HEK293 (cell line): ENCODE results near the gene SNRNP70.
A peak's percentile ranks its signal among the peaks of the same experiment; 100 is the strongest.

Experiments used
- CTCF ChIA-PET: fragments of 350-600 bp; formaldehyde crosslinking; extraction: SDS; loops from one replicate; lab custom pipeline; 2021; ENCODE audit warnings: antibody characterized with exemption; lab: Yijun Ruan, JAX
- POLR2A ChIA-PET: fragments of 300-600 bp; formaldehyde crosslinking; extraction: SDS; loops from one replicate; lab custom pipeline; 2020; ENCODE audit warnings: antibody characterized with exemption, inconsistent platforms; lab: Yijun Ruan, JAX
- H3K27ac ChIP-seq: fragments of 200-500 bp; sonication (Bioruptor generic); 2 replicates; pipeline ENCODE4 v1.5.1; 2014; ENCODE audit warnings: low read depth, low read length, control low read depth, inconsistent platforms; ENCODE audit errors: extremely low read depth
- H3K36me3 ChIP-seq, 2 experiments: fragments of 200-500 bp in 1 of 2; sonication (Bioruptor generic) in 1 of 2; 1 replicate in 1 of 2; 2 replicates in 1 of 2; pipeline ENCODE4 v1.5.1; 2014 to 2017; ENCODE audit warnings: inconsistent platforms in 2 of 2, low read length in 2 of 2; ENCODE audit not compliant: control insufficient read depth in 2 of 2, insufficient read depth in 1 of 2
- H3K4me1 ChIP-seq: fragments of 200-500 bp; sonication (Bioruptor generic); 2 replicates; pipeline ENCODE4 v1.5.1; 2014; ENCODE audit warnings: mild to moderate bottlenecking, low read length, inconsistent platforms; ENCODE audit not compliant: control insufficient read depth, insufficient read depth
- H3K4me3 ChIP-seq: 2 replicates; pipeline ENCODE4 v1.5.1; 2011; ENCODE audit warnings: low read depth, mild to moderate bottlenecking, control low read depth, low read length, moderate library complexity
- H3K9me3 ChIP-seq: fragments of 200-500 bp; sonication (Bioruptor generic); 2 replicates; pipeline ENCODE4 v1.5.1; 2014; ENCODE audit warnings: low read depth, low read length, inconsistent platforms; ENCODE audit not compliant: control insufficient read depth, insufficient read depth
- EGR2 ChIP-seq: fragments of 450-650 bp; formaldehyde crosslinking; IDR thresholded peaks from 2 replicates; pipeline ENCODE4 v1.5.1; 2016; ENCODE audit warnings: low read depth, missing biosample characterization, missing genetic modification characterization
- MYNN ChIP-seq: fragments of 450-650 bp; formaldehyde crosslinking; IDR thresholded peaks from 2 replicates; pipeline ENCODE4 v1.5.1; 2016; ENCODE audit warnings: missing biosample characterization, missing genetic modification characterization, borderline replicate concordance
- RBAK ChIP-seq: fragments of 450-650 bp; formaldehyde crosslinking; IDR thresholded peaks from 2 replicates; pipeline ENCODE4 v1.5.1; 2016; ENCODE audit warnings: missing biosample characterization, missing genetic modification characterization
- REPIN1 ChIP-seq: fragments of 450-650 bp; formaldehyde crosslinking; IDR thresholded peaks from 2 replicates; pipeline ENCODE4 v1.5.1; 2017; ENCODE audit warnings: missing biosample characterization, missing genetic modification characterization, low read depth
- ZFHX2 ChIP-seq: fragments of 450-650 bp; formaldehyde crosslinking; conservative IDR thresholded peaks from 2 replicates; pipeline ENCODE4 v1.5.1; 2016; ENCODE audit warnings: missing biosample characterization, missing genetic modification characterization
- ZFP3 ChIP-seq: fragments of 450-650 bp; formaldehyde crosslinking; IDR thresholded peaks from 2 replicates; pipeline ENCODE4 v1.5.1; 2016; ENCODE audit warnings: low read depth, missing biosample characterization, missing genetic modification characterization
- ZNF112 ChIP-seq: fragments of 450-650 bp; formaldehyde crosslinking; IDR thresholded peaks from 2 replicates; pipeline ENCODE4 v1.5.0; 2017; ENCODE audit warnings: missing biosample characterization, missing genetic modification characterization
- ZNF132 ChIP-seq: fragments of 450-650 bp; formaldehyde crosslinking; IDR thresholded peaks from 2 replicates; pipeline ENCODE4 v1.5.1; 2017; ENCODE audit warnings: missing biosample characterization, missing genetic modification characterization, borderline replicate concordance
- ZNF248 ChIP-seq: fragments of 450-650 bp; formaldehyde crosslinking; IDR thresholded peaks from 2 replicates; pipeline ENCODE4 v1.5.1; 2017; ENCODE audit warnings: missing biosample characterization, missing genetic modification characterization
- ZNF366 ChIP-seq: fragments of 450-650 bp; formaldehyde crosslinking; conservative IDR thresholded peaks from 2 replicates; pipeline ENCODE4 v1.5.1; 2016; ENCODE audit warnings: missing biosample characterization, missing genetic modification characterization
- ZNF510 ChIP-seq: fragments of 450-650 bp; formaldehyde crosslinking; IDR thresholded peaks from 2 replicates; pipeline ENCODE4 v1.5.1; 2018; ENCODE audit warnings: mild to moderate bottlenecking, missing genetic modification characterization, missing biosample characterization; ENCODE audit not compliant: insufficient replicate concordance
- ZNF629 ChIP-seq: fragments of 450-650 bp; formaldehyde crosslinking; IDR thresholded peaks from 2 replicates; pipeline ENCODE4 v1.5.1; 2017; ENCODE audit warnings: missing biosample characterization, missing genetic modification characterization
- ZNF747 ChIP-seq: fragments of 450-650 bp; formaldehyde crosslinking; IDR thresholded peaks from 2 replicates; pipeline ENCODE4 v1.5.1; 2016; ENCODE audit warnings: missing biosample characterization, missing genetic modification characterization
- ZSCAN16 ChIP-seq: fragments of 450-650 bp; formaldehyde crosslinking; IDR thresholded peaks from 2 replicates; pipeline ENCODE4 v1.5.1; 2016; ENCODE audit warnings: missing biosample characterization, missing genetic modification characterization
- ZSCAN23 ChIP-seq: fragments of 450-650 bp; formaldehyde crosslinking; IDR thresholded peaks from 2 replicates; pipeline ENCODE4 v1.5.1; 2016; ENCODE audit warnings: missing biosample characterization, missing genetic modification characterization
- TF ChIP-seq, protein P1 (sequence below): fragments of 450-650 bp; formaldehyde crosslinking; IDR thresholded peaks from 2 replicates; pipeline ENCODE4 v1.5.1; 2016; ENCODE audit warnings: missing biosample characterization, missing genetic modification characterization, borderline replicate concordance
- TF ChIP-seq, protein P2 (sequence below): fragments of 450-650 bp; formaldehyde crosslinking; IDR thresholded peaks from 2 replicates; pipeline ENCODE4 v1.5.1; 2017; ENCODE audit warnings: missing biosample characterization, missing genetic modification characterization
- TF ChIP-seq, protein P3 (sequence below): fragments of 450-650 bp; formaldehyde crosslinking; IDR thresholded peaks from 2 replicates; pipeline ENCODE4 v1.5.1; 2017; ENCODE audit warnings: missing biosample characterization, missing genetic modification characterization
- TF ChIP-seq, protein P4 (sequence below): fragments of 450-650 bp; formaldehyde crosslinking; IDR thresholded peaks from 2 replicates; pipeline ENCODE4 v1.5.1; 2017; ENCODE audit warnings: missing biosample characterization, missing genetic modification characterization
- TF ChIP-seq, protein P5 (sequence below): fragments of 450-650 bp; IDR thresholded peaks from 2 replicates; pipeline ENCODE4 v1.5.1; 2018; ENCODE audit warnings: missing biosample characterization, missing genetic modification characterization

Gene SNRNP70

DNA sequence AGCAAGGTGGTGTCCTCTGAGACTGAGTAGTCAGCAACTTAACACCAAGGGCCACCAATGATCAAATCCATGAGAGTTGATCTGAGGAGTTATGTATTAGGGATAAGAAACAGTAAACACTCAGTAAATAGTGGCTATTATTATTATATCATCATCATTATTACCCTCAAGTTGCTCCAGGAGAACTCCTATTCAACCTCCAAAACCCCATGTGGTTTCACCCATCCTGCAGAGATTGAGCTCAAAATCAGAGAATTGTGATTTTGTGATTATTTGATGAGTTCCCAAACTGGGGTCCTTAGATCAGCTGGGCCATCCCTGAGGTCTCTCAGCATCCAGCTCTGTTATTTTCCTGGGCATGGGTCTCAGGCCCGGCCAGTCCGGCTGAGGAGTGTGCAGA, 24.3 kb upstream of the SNRNP70 start:
- no peak overlapping the region for H3K27ac ChIP-seq
- POLR2A ChIA-PET: no interaction called here

DNA sequence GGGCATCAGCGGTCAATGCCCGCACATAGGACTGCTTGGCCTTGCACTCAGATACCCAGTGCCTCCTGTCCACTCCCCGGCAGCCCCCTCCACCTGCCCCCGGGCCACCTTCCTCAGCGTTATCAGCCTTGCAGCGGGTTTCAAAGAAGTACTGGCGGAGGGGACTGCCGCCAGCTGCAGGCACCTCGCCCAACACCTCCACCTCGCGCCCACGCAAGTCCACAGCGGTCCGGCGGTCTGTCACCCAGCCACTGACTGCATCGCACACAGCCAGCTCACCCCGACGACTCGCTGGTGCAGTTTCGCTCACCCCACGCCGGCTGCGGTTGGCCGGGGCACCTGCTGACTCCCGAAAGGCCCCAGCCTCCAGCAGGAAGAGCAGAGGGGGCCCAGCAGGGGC, 23.8 kb upstream of the SNRNP70 start:
- no peaks in the 10 kb centered on the region for H3K36me3 ChIP-seq
- H3K4me3 ChIP-seq: no peak overlapping the region
- TF ChIP-seq REPIN1 (no peak), ZFHX2 (tag by site-specific recombination) (peak; percentile 58), ZNF510 (tag by site-specific recombination) (no peak), ZSCAN16 (tag by site-specific recombination) (no peak), ZNF747 (tag by site-specific recombination) (no peak), ZNF248 (tag by site-specific recombination) (no peak), ZNF112 (no peak), ZNF629 (tag by site-specific recombination) (no peak), ZNF366 (tag by site-specific recombination) (no peak), RBAK (tag by site-specific recombination) (no peak), ZNF132 (tag by site-specific recombination) (no peak), ZSCAN23 (tag by site-specific recombination) (no peak), EGR2 (tag by site-specific recombination) (peak; percentile 66), MYNN (tag by site-specific recombination) (no peak)
- TF ChIP-seq, protein P1, sequence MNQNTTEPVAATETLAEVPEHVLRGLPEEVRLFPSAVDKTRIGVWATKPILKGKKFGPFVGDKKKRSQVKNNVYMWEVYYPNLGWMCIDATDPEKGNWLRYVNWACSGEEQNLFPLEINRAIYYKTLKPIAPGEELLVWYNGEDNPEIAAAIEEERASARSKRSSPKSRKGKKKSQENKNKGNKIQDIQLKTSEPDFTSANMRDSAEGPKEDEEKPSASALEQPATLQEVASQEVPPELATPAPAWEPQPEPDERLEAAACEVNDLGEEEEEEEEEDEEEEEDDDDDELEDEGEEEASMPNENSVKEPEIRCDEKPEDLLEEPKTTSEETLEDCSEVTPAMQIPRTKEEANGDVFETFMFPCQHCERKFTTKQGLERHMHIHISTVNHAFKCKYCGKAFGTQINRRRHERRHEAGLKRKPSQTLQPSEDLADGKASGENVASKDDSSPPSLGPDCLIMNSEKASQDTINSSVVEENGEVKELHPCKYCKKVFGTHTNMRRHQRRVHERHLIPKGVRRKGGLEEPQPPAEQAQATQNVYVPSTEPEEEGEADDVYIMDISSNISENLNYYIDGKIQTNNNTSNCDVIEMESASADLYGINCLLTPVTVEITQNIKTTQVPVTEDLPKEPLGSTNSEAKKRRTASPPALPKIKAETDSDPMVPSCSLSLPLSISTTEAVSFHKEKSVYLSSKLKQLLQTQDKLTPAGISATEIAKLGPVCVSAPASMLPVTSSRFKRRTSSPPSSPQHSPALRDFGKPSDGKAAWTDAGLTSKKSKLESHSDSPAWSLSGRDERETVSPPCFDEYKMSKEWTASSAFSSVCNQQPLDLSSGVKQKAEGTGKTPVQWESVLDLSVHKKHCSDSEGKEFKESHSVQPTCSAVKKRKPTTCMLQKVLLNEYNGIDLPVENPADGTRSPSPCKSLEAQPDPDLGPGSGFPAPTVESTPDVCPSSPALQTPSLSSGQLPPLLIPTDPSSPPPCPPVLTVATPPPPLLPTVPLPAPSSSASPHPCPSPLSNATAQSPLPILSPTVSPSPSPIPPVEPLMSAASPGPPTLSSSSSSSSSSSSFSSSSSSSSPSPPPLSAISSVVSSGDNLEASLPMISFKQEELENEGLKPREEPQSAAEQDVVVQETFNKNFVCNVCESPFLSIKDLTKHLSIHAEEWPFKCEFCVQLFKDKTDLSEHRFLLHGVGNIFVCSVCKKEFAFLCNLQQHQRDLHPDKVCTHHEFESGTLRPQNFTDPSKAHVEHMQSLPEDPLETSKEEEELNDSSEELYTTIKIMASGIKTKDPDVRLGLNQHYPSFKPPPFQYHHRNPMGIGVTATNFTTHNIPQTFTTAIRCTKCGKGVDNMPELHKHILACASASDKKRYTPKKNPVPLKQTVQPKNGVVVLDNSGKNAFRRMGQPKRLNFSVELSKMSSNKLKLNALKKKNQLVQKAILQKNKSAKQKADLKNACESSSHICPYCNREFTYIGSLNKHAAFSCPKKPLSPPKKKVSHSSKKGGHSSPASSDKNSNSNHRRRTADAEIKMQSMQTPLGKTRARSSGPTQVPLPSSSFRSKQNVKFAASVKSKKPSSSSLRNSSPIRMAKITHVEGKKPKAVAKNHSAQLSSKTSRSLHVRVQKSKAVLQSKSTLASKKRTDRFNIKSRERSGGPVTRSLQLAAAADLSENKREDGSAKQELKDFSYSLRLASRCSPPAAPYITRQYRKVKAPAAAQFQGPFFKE (tag by site-specific recombination): no peak
- TF ChIP-seq, protein P2, sequence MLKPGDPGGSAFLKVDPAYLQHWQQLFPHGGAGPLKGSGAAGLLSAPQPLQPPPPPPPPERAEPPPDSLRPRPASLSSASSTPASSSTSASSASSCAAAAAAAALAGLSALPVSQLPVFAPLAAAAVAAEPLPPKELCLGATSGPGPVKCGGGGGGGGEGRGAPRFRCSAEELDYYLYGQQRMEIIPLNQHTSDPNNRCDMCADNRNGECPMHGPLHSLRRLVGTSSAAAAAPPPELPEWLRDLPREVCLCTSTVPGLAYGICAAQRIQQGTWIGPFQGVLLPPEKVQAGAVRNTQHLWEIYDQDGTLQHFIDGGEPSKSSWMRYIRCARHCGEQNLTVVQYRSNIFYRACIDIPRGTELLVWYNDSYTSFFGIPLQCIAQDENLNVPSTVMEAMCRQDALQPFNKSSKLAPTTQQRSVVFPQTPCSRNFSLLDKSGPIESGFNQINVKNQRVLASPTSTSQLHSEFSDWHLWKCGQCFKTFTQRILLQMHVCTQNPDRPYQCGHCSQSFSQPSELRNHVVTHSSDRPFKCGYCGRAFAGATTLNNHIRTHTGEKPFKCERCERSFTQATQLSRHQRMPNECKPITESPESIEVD (tag by site-specific recombination): no peak
- TF ChIP-seq, protein P3, sequence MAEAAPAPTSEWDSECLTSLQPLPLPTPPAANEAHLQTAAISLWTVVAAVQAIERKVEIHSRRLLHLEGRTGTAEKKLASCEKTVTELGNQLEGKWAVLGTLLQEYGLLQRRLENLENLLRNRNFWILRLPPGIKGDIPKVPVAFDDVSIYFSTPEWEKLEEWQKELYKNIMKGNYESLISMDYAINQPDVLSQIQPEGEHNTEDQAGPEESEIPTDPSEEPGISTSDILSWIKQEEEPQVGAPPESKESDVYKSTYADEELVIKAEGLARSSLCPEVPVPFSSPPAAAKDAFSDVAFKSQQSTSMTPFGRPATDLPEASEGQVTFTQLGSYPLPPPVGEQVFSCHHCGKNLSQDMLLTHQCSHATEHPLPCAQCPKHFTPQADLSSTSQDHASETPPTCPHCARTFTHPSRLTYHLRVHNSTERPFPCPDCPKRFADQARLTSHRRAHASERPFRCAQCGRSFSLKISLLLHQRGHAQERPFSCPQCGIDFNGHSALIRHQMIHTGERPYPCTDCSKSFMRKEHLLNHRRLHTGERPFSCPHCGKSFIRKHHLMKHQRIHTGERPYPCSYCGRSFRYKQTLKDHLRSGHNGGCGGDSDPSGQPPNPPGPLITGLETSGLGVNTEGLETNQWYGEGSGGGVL: no peak
- TF ChIP-seq, protein P4, sequence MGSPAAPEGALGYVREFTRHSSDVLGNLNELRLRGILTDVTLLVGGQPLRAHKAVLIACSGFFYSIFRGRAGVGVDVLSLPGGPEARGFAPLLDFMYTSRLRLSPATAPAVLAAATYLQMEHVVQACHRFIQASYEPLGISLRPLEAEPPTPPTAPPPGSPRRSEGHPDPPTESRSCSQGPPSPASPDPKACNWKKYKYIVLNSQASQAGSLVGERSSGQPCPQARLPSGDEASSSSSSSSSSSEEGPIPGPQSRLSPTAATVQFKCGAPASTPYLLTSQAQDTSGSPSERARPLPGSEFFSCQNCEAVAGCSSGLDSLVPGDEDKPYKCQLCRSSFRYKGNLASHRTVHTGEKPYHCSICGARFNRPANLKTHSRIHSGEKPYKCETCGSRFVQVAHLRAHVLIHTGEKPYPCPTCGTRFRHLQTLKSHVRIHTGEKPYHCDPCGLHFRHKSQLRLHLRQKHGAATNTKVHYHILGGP (tag by site-specific recombination): no peak
- CTCF ChIA-PET: interaction anchor here (0.9 to 3.3 kb wide), 6 partner anchors 9 to 64 kb away, joined by 3 to 18 read pairs (median 8); partner anchors contain the start of gene KCNA7
- no peaks in the 10 kb centered on the region for H3K9me3 ChIP-seq
- peaks cover 2% of the 10 kb centered on the region; the same call in 1 of the 2 replicates for H3K4me1 ChIP-seq
- POLR2A ChIA-PET: no interaction called here
- no peak overlapping the region for H3K27ac ChIP-seq

More for the DNA sequence above, 24.3 kb upstream of the SNRNP70 start:
- CTCF ChIA-PET: interaction anchor here (0.9 to 3.3 kb wide), 7 partner anchors 10 to 138 kb away, joined by 3 to 18 read pairs (median 6); partner anchors contain the start of gene KCNA7
- TF ChIP-seq REPIN1 (no peak), ZFP3 (peak; percentile 91)
- TF ChIP-seq, protein P5, sequence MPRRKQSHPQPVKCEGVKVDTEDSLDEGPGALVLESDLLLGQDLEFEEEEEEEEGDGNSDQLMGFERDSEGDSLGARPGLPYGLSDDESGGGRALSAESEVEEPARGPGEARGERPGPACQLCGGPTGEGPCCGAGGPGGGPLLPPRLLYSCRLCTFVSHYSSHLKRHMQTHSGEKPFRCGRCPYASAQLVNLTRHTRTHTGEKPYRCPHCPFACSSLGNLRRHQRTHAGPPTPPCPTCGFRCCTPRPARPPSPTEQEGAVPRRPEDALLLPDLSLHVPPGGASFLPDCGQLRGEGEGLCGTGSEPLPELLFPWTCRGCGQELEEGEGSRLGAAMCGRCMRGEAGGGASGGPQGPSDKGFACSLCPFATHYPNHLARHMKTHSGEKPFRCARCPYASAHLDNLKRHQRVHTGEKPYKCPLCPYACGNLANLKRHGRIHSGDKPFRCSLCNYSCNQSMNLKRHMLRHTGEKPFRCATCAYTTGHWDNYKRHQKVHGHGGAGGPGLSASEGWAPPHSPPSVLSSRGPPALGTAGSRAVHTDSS: no peak
- Histone ChIP-seq H3K9me3 (no peaks in the 10 kb centered on the region), H3K4me1 (peaks cover 2% of the 10 kb centered on the region; the same call in 1 of the 2 replicates), H3K4me3 (no peak overlapping the region), H3K36me3 (no peaks in the 10 kb centered on the region)
